GM18870 (cell line): ENCODE results near the gene SERPINA5.

Experiments used
- ATAC-seq: cut with Tn5 transposase; IDR thresholded peaks from one replicate; pipeline ENCODE4 v1.9.1; 2021; ENCODE audit warnings: moderate library complexity; ENCODE audit not compliant: unreplicated experiment

The SERPINA5 gene

GRCh38 chr14:94581127-94581999, at the start of gene SERPINA5:
Gene SERPINA5 (plus strand): TSS chr14:94581426. CDS start chr14:94587363, 5,937 bp downstream.
- no peak for ATAC-seq

GRCh38 chr14:94532447-94532846, 48.8 kb upstream of the SERPINA5 start:
- ATAC-seq: no peak

GRCh38 chr14:94535506-94535905, 45.7 kb upstream of the SERPINA5 start:
- ATAC-seq: no peak

DNA sequence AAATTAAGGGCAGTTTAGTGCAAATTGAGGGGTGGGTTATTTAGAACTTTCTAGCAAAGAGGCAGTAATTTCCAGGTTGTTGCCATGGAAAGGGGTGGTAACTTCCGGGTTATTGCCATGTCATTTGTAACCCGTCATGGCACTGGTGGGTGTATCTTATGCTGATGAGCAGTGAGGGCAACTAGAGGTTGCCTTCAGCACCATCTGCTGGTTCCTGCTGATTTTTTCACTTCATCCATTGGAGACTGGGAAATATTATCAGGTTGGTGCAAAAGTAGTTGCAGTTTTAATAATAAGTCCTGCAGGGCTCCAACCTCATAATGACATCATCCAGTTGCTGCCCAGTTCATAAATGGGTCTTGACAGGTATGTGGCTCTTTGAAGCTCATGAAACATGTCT, 44.4 kb upstream of the SERPINA5 start:
- no peak for ATAC-seq

- no peak for ATAC-seq
Measured at GRCh38 chr14:94538070-94538740, 43.0 kb upstream of the SERPINA5 start.

DNA sequence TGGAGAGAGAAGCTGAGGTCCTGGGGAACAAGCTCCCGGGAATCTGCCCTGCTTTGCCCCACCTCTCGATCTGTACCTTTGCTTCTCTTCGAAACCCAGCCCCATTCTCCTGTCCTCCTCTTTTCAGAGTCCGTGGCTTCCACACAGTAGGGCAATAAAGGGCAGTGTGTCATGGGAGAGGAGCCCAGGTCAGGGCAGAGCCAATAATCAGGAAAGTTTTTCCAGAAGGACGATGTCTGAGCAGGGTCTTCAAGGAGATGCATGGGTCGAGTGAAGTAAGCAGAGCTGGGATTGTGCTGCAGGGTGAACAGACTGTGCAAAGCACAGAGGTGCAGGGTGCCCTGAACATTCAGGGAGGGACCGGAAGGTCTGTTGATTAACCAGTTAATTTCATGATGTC, 42.0 kb upstream of the SERPINA5 start:
- ATAC-seq: no peak

DNA sequence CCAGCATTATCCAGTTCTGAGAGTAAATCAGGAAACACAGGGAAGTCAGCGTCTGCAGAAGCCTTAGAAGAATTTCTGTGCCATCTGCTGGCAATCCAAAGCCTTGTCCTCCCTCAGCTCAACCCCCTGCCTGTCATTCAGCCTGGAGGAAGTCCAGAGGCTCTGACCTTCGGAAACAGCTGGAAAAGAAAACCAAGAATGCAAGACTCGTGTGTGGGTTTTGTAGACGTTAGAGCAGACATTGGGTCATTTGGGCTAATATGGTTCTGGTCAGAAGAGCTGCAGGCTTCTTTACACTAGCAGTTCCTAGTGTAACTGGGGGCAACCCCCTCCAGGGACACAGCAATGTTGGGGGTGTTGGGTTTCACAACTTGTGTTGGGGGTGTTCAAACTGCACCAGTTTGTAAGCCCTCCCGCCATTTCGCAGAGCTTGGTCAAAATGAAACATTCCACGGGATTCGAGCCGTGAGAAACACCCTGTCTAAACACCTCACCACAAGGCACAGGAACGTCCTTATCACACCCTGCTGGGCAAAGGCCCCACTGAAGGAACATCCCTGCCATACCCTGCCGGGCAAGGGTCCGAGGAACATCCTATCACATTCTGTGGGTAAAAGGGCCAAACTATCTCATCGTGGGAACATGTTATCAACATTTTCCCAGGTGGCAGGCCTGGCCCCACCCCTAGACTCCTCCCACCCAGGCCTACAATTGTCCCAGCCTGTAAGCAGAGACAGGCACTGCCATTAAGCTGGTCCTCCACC, 41.0 kb upstream of the SERPINA5 start:
- no peak for ATAC-seq

- ATAC-seq: no peak
Measured at GRCh38 chr14:94541234-94541975, 39.8 kb upstream of the SERPINA5 start.

- ATAC-seq: no peak
Measured at GRCh38 chr14:94542111-94542810, 39.0 kb upstream of the SERPINA5 start.

DNA sequence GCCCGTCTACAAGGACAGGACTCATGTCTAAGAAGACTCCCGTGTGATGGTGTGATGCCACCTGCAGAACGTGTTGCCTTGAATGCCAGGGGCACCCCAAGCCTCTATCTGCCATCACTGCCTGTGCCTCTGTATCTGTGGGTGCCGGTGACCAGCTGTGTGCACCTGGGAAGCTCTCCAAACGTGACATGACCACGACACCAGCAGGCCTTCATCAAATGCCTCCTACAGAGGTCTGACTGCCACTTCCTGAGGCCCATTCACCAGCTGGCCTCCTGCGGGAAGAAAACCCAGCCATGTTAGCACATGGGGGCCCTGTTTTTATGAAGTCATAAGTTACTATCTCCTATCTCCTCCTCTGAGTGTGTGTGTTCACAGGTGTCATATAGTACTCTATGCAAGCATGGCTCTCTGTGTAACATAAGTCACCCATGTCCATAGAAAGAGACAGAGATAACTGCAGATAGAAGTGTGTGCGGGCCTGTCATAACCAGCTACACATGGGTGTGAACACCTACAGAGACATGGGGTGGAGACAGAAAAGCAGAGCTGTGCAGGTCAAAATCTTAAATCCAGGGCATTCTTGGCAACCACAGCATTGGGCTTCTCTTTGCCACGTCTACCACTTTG, 38.3 kb upstream of the SERPINA5 start:
- no peak for ATAC-seq

DNA sequence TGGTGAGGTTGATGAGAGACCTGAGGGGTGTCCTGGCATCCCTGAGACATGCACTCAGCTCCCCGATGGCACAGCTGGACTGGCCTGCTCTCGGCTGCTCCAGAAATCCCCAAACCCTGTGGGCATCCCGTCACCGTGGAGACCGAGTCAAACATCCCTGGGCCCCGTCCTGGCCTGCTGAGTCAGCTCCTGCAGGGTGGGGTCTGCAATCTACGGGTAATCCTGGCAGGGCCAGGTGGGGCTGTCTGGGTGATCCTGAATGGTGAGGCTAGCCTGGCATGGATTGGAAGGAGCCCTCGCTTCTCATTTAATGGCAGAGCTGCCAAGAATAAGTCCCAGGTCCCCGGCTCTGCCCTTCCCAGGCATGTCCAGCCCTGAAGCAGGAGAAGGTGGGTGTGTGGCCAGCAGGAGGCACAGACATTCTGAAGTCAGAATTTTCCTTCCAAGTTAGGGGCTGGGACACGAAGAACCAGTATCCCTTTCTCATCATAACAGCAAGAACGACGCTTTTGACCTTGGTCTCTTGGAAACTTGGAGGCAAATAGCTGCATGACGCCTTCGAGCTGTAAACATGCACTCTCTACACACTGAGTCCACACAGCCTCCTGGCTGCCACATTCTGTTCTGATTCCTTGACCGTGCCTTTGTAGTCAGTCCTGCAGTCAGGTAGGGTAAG, 37.6 kb upstream of the SERPINA5 start:
- ATAC-seq: no peak

GRCh38 chr14:94544726-94545125, 36.5 kb upstream of the SERPINA5 start:
- no peak for ATAC-seq

DNA sequence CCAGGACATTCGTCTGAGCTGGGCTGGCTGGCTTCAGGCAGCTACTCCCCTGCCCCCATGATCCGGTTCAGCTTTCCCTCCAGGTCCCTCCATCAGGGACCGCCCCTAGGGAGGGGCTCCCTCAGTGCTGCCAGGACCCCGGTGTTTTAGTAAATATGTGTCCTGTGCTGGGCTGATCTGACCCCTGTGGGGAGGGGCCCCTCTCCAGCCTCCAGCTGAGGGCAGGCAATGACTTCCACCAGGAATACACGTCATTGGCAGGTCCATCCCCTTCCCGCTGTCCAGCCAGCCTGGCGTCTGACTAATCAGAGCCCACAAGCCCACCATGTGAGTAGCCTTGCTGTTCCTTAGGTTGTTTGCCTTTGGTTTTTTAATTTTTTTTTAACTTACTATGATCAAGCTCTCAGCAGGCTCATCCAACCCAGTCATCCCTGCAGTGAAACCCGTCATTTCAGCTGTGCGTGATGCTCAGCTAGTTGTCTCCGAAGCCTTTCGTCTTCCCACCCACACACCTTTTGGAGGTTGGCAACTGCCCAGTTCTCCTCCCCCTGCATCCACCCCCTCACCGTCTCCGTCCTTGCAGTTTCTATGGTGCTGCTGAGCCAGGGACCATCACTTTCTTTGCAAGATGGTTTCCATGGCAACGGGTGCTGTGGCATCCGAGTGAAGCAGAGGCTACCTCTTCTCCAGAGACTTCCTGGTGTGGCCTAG, 35.9 kb upstream of the SERPINA5 start:
- ATAC-seq: no peak

DNA sequence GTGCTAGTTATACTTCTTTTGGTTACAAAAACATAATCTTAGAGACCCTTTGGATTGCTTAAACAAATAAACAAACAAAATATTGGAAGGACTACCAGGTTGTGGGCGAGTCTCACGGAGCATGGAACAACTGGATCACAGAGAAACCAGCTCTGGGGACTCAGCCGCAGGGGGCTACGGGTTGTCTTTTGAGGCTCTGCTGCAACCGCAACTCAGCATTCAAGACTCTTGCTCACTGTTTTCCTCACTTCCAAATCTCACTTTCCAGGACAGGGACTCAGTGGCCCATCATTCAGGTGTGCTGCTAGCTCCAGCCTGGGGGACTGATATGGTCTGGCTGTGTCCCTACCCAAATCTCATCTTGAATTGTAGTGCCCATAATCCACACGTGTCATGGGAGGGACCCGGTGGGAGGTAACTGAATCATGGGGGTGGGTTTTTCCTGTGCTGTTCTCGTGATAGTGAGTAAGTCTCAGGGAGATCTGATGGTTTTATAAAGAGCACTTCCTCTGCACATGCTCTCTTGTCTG, 34.0 kb upstream of the SERPINA5 start:
- no peak for ATAC-seq

DNA sequence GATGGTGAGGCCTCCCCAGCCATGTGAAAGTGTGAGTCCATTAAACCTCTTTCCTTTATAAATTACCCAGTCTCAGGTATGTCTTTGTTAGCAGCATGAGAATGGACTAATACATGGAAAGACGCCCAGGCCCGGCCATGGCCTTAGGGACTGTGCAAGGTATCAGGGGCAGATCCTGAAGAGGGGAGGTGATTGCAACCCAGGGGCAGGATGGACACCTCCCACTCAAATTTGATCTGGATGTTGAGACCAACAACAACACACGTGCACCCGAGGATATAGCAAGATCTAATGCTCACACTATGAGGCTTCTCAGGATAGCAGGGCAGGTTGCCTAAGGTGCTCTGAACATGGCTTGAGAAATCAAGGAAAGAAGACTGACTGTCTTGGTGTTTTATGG, 33.5 kb upstream of the SERPINA5 start:
- ATAC-seq: no peak

GRCh38 chr14:94548131-94548998, 32.9 kb upstream of the SERPINA5 start:
- ATAC-seq: no peak
